ENCODE measurements around the gene EMID1. TPM values are rescaled to one million over a fixed set of nuclear protein-coding genes. Genes with fewer than 3 reads are reported as not detected.

Gene EMID1
- total RNA-seq, 1 experiment from 2014 or later: 5.4 TPM

DNA sequence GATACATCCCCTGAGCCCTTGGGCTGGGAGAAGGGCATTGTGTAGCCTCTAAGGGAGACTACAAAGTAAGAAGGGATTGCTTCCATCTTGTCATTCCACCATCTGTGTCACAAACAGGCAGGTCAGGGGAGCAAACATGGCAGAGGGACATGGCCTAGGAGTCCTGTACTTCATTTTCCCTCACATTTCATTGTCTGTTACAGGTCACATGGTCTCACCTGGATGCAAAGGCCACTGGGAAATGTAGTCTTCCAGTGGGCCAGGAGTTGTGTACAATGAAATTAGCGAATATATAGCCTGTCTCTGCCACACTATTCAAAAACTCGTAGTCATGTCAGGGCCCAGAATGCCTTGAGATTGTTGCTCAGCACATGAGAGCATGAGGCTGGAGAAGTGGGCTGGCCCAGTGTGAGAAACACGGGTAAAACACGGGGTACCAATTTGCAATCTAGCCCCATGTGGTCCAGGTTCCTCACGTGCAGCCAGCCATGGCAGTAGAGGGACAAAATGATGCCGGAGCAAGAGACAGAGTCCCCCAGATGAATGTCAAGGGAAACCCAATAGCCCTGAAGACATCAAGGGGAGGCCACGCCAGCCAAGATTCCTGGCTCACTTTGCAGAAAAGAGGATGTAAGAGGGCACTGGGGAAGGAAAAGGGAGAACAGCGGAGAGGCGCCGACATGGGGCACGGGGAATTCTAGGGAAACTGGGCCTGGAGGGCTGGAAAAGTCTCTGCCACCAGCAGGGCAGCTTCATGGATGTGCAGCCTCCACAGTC, 47.7 kb upstream of the EMID1 start:
- no peaks in the 10 kb centered on the region for H4K20me1 ChIP-seq (ENCODE audit: control insufficient read depth, insufficient read depth, insufficient read length)
- no peak overlapping the region for H3K23ac ChIP-seq (ENCODE audit: insufficient read length, low read depth, low read length)
- H3K14ac ChIP-seq (ENCODE audit: insufficient read depth, low read length): no peak overlapping the region
- no peak overlapping the region; the same call in 1 of the 2 replicates for H3K4ac ChIP-seq (ENCODE audit: low read depth, low read length)
- no peaks in the 10 kb centered on the region for H3K79me1 ChIP-seq (ENCODE audit: insufficient read depth, low read depth, low read length, poor library complexity, severe bottlenecking)
- TF ChIP-seq, protein P1, sequence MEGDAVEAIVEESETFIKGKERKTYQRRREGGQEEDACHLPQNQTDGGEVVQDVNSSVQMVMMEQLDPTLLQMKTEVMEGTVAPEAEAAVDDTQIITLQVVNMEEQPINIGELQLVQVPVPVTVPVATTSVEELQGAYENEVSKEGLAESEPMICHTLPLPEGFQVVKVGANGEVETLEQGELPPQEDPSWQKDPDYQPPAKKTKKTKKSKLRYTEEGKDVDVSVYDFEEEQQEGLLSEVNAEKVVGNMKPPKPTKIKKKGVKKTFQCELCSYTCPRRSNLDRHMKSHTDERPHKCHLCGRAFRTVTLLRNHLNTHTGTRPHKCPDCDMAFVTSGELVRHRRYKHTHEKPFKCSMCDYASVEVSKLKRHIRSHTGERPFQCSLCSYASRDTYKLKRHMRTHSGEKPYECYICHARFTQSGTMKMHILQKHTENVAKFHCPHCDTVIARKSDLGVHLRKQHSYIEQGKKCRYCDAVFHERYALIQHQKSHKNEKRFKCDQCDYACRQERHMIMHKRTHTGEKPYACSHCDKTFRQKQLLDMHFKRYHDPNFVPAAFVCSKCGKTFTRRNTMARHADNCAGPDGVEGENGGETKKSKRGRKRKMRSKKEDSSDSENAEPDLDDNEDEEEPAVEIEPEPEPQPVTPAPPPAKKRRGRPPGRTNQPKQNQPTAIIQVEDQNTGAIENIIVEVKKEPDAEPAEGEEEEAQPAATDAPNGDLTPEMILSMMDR (conservative IDR thresholded peaks at IDR 0.05): no peak
- no CpG with 5 or more reads among the region's 11 CpGs for WGBS (ENCODE audit: extremely low coverage, insufficient read length, low lambda C conversion rate)
- Mint-ChIP-seq H3K36me3 (ENCODE audit: insufficient read depth in 1 of 3, low read depth in 3 of 3) (no peaks in the 10 kb centered on the region), H3K4me1 (peaks cover 17 to 34% of the 10 kb centered on the region in 2 experiments), H3K9me3 (no peaks in the 10 kb centered on the region; a peak in 1 of 5 replicates), H3K27ac (peak overlapping the region in 1 of 3 experiments; percentile 52; a peak in 1 of 7 replicates), H3K4me3 (no peak overlapping the region), H3K27me3 (ENCODE audit: low read depth) (peaks cover 25% of the 10 kb centered on the region)
- no peak for DNase-seq
- H3K27me3 ChIP-seq (ENCODE audit: insufficient read depth, low read length): no peaks in the 10 kb centered on the region
- no peak overlapping the region for H2BK5ac ChIP-seq (ENCODE audit: insufficient read length, low read length)
- H2AK5ac ChIP-seq (ENCODE audit: insufficient read length, low read length): no peak overlapping the region
- H4K91ac ChIP-seq (ENCODE audit: insufficient read length, low read depth, low read length): no peak overlapping the region
- H3K9ac ChIP-seq (ENCODE audit: extremely low read depth, insufficient read length, low read length): no peak overlapping the region
- no peak overlapping the region for H2BK120ac ChIP-seq (ENCODE audit: low read depth, low read length, poor library complexity, severe bottlenecking)
- no peak overlapping the region for H2BK20ac ChIP-seq (ENCODE audit: low read depth, low read length, poor library complexity, severe bottlenecking)
- no peak overlapping the region for H3K4me2 ChIP-seq (ENCODE audit: insufficient read depth, insufficient read length, low read length)
- H4K5ac ChIP-seq (ENCODE audit: insufficient read length, low read depth, low read length): peak overlapping the region; percentile 58
- H3K79me2 ChIP-seq (ENCODE audit: insufficient read depth, low read length): no peaks in the 10 kb centered on the region
- H3K23me2 ChIP-seq (ENCODE audit: insufficient read length, low read depth, low read length, poor library complexity, severe bottlenecking): no peaks in the 10 kb centered on the region
- H2BK15ac ChIP-seq (ENCODE audit: low read depth, low read length): no peak overlapping the region
- peak overlapping the region; percentile 92 for H2AFZ ChIP-seq (ENCODE audit: low read length)
- H3K9me3 ChIP-seq (ENCODE audit: control insufficient read depth, low read depth, low read length): no peaks in the 10 kb centered on the region
- peaks cover 7% of the 10 kb centered on the region; the same call in 1 of the 2 replicates for H3K4me1 ChIP-seq (ENCODE audit: insufficient read depth, low read length)
- no peak overlapping the region for H2BK12ac ChIP-seq (ENCODE audit: insufficient read length, low read depth, low read length)
- H4K8ac ChIP-seq (replicated peaks; ENCODE audit: insufficient read length, low read depth, low read length): no peak overlapping the region
- H3K56ac ChIP-seq (ENCODE audit: insufficient read length, low read depth, low read length): no peak overlapping the region
- H3T11ph ChIP-seq (ENCODE audit: low read length): no peak overlapping the region
- H3K18ac ChIP-seq (ENCODE audit: insufficient read length, low read depth, low read length): peak overlapping the region; percentile 48
- no peak overlapping the region for H3K27ac ChIP-seq (ENCODE audit: insufficient read length, low read depth, low read length)

All from H9 (cell line).